Endothelial cell (in vitro differentiated cells): Measurements from ENCODE around the gene LIPM. TPM values are rescaled to one million over a fixed set of nuclear protein-coding genes. Genes with fewer than 3 reads are reported as not detected.
A peak's percentile ranks its signal among the peaks of the same experiment; 100 is the strongest.
"Not testable (repeated sequence)": the region's sequence is repeated elsewhere in the genome, so short reads cannot be mapped to it uniquely, and the experiment has no call there.

ENCODE experiments used
- DNase-seq: peaks from one replicate; pipeline ENCODE4 v3.0.0; 2021; ENCODE audit warnings: low spot score
- H3K27ac Mint-ChIP-seq: one replicate; pipeline ENCODE4 v1.8.0; 2021; ENCODE audit warnings: mixed read lengths, inconsistent platforms; ENCODE audit not compliant: unreplicated experiment
- H3K27me3 Mint-ChIP-seq: one replicate; pipeline ENCODE4 v1.8.0; 2021; ENCODE audit warnings: mild to moderate bottlenecking, moderate library complexity, mixed read lengths, inconsistent platforms; ENCODE audit not compliant: unreplicated experiment
- H3K36me3 Mint-ChIP-seq: one replicate; pipeline ENCODE4 v1.8.0; 2021; ENCODE audit warnings: mild to moderate bottlenecking, low read depth, mixed read lengths, inconsistent platforms; ENCODE audit not compliant: unreplicated experiment
- H3K4me1 Mint-ChIP-seq: one replicate; pipeline ENCODE4 v1.8.0; 2021; ENCODE audit warnings: mild to moderate bottlenecking, mixed read lengths, inconsistent platforms; ENCODE audit not compliant: unreplicated experiment
- H3K4me3 Mint-ChIP-seq: one replicate; pipeline ENCODE4 v1.8.0; 2021; ENCODE audit warnings: mild to moderate bottlenecking, mixed read lengths, inconsistent platforms; ENCODE audit not compliant: unreplicated experiment
- H3K9me3 Mint-ChIP-seq: one replicate; pipeline ENCODE4 v1.8.0; 2021; ENCODE audit warnings: mixed read lengths, inconsistent platforms; ENCODE audit not compliant: unreplicated experiment
- CTCF ChIP-seq: fragments of 200-600 bp; sonication (generic); IDR thresholded peaks from one replicate; pipeline ENCODE4 v1.5.0; 2021; ENCODE audit warnings: antibody characterized with exemption; ENCODE audit not compliant: unreplicated experiment
- total RNA-seq: library from RNA; stranded (reverse); fragmentation: NEBNext Ultra II Directional; extraction: Animal tissue kit (Norgen Biotek cat#: 25700); gene quantifications from one replicate; pipeline ENCODE4 v1.2.1, GENCODE V29; 2021; ENCODE audit not compliant: unreplicated experiment

The LIPM gene
- total RNA-seq, 1 donor from 2014 or later, result 0.31 TPM

- DNase-seq, result no peak
- Mint-ChIP-seq H3K4me1 (peaks cover 4% of the 10 kb centered on the region), H3K36me3 (no peaks in the 10 kb centered on the region), H3K27me3 (no peaks in the 10 kb centered on the region), H3K27ac (no peak overlapping the region), H3K4me3 (no peak overlapping the region), H3K9me3 (no peaks in the 10 kb centered on the region)
- TF ChIP-seq CTCF, result no peak
Measured at GRCh38 chr10:88833723-88834122, 31.2 kb downstream of the LIPM start.

- TF ChIP-seq CTCF, result peak; percentile 78
- peak; percentile 82 for DNase-seq
- H3K4me3 Mint-ChIP-seq, result no peak overlapping the region
- no peaks in the 10 kb centered on the region for H3K9me3 Mint-ChIP-seq
- H3K36me3 Mint-ChIP-seq, result no peaks in the 10 kb centered on the region
- H3K27me3 Mint-ChIP-seq, result no peaks in the 10 kb centered on the region
- H3K4me1 Mint-ChIP-seq, result peaks cover 4% of the 10 kb centered on the region
- no peak overlapping the region for H3K27ac Mint-ChIP-seq
Measured at GRCh38 chr10:88835096-88835909, 32.8 kb downstream of the LIPM start.

- TF ChIP-seq CTCF, result peak; percentile 1
- Mint-ChIP-seq H3K9me3 (no peaks in the 10 kb centered on the region), H3K36me3 (no peaks in the 10 kb centered on the region), H3K27me3 (no peaks in the 10 kb centered on the region), H3K27ac (no peak overlapping the region), H3K4me1 (peaks cover 4% of the 10 kb centered on the region), H3K4me3 (no peak overlapping the region)
- DNase-seq, result no peak
Measured at GRCh38 chr10:88835910-88836221, 33.3 kb downstream of the LIPM start.

- H3K36me3 Mint-ChIP-seq, H3K27ac Mint-ChIP-seq, H3K4me1 Mint-ChIP-seq, H3K9me3 Mint-ChIP-seq, H3K4me3 Mint-ChIP-seq, H3K27me3 Mint-ChIP-seq, DNase-seq: not testable (repeated sequence)
Measured at GRCh38 chr10:88837632-88838031, 35.1 kb downstream of the LIPM start.

DNA sequence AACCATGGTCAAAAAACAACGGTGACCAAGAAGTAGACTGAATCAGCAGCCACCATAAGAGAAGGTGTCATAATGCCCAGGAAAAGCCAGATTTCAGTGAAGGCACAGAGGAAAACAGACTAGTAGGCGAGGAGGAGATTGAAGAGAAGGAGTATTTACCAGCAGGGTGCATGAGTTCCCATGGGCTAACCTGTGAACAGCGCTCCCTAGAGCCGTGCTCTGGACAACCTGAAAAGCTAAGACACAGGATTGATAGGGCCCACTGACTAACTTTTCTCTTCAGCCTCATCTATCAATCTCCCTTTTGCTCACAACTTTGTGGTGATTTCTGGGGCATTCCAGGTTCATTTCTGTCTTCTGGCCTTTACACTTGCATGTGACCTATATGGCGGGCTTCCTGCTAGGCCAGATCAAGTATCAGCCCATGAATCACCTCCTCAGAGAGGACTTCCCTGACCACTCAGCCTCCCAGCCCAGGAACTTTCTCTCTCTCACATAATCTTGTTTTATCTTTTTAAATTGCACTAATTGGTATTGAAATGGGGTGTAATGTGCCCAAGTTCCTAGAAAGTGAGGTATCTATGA lies 36.3 kb downstream of the LIPM start:
- DNase-seq, result no peak
- TF ChIP-seq CTCF, result no peak

More for the DNA sequence above, 36.3 kb downstream of the LIPM start:
- H3K9me3 Mint-ChIP-seq, result no peaks in the 10 kb centered on the region
- H3K36me3 Mint-ChIP-seq, result no peaks in the 10 kb centered on the region
- H3K4me3 Mint-ChIP-seq, result no peak overlapping the region
- H3K27ac Mint-ChIP-seq, result no peak overlapping the region
- no peaks in the 10 kb centered on the region for H3K27me3 Mint-ChIP-seq
- H3K4me1 Mint-ChIP-seq, result peaks cover 1% of the 10 kb centered on the region
